Nephron progenitor cell (in vitro differentiated cells): Measurements from ENCODE around the gene CELF5.

Experiments used
- DNase-seq: peaks from one replicate; pipeline ENCODE4 v3.0.0; 2021
- H3K27ac Mint-ChIP-seq: 2 replicates; pipeline ENCODE4 v1.8.0; 2021; ENCODE audit warnings: mild to moderate bottlenecking, moderate library complexity, mixed read lengths
- H3K27me3 Mint-ChIP-seq: 2 replicates; pipeline ENCODE4 v1.8.0; 2021; ENCODE audit warnings: mild to moderate bottlenecking, low read depth, mixed read lengths; ENCODE audit not compliant: poor library complexity
- H3K36me3 Mint-ChIP-seq: 2 replicates; pipeline ENCODE4 v1.8.0; 2021; ENCODE audit warnings: low read depth, mixed read lengths
- H3K4me1 Mint-ChIP-seq: 2 replicates; pipeline ENCODE4 v1.8.0; 2021; ENCODE audit warnings: mixed read lengths
- H3K4me3 Mint-ChIP-seq: 2 replicates; pipeline ENCODE4 v1.8.0; 2021; ENCODE audit warnings: mild to moderate bottlenecking, moderate library complexity, mixed read lengths
- H3K9me3 Mint-ChIP-seq: 2 replicates; pipeline ENCODE4 v1.8.0; 2021; ENCODE audit warnings: mild to moderate bottlenecking, moderate library complexity, mixed read lengths
- TF ChIP-seq, protein P1 (sequence below): fragments of 200-600 bp; sonication (generic); IDR thresholded peaks from 2 replicates; pipeline ENCODE4 v1.5.0; 2021; ENCODE audit warnings: antibody characterized with exemption

The CELF5 gene

DNA sequence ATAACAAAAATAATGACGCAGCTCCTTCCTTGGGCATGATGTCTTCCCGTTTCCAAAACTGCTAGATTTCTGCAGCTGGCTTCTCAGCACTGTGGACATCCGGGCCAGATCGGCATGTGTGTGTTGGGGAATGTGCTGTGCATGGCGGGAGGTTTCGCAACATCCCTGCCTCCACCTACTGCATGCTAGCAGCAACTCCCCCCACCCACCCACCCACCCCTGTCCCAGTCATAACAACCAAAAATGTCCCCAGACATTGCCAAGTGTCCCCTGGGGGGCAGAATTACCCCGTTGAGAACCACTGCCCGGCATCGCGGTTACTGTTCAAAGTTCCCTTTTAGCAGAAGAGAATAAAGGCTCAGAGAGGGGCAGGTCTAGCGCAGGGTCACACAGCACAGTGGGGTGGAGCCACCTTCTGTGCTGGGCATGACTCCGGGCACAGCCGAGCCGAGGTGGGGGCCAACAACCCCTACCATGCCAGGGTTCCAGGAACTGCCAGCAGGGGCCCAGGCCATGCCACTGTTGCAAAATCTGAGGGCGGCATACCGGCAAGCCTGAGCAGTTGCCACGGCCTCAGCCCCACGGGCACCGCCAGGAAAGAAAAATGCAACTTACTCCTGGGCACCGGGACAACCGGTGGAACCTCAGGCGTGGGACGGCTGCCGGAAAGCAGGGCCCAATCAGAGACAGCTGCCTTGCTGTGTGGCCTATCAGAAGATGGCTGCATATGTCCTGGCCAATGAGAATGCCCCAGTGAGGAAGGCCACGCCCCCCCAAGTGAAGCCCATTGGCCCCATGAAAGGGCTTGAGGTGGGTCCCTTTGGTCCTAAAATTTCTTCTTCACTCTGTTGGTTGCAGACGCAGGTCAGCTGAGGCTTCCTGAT is 119.4 kb downstream of the CELF5 start:
- no peak overlapping the region for H3K27ac Mint-ChIP-seq

GRCh38 chr19:3344608-3345598 is 120.4 kb downstream of the CELF5 start:
- Mint-ChIP-seq H3K4me1 (no peaks in the 10 kb centered on the region), H3K27ac (no peak overlapping the region), H3K4me3 (no peak overlapping the region), H3K9me3 (no peaks in the 10 kb centered on the region), H3K27me3 (peaks cover 25% of the 10 kb centered on the region), H3K36me3 (no peaks in the 10 kb centered on the region)
- TF ChIP-seq, protein P1, sequence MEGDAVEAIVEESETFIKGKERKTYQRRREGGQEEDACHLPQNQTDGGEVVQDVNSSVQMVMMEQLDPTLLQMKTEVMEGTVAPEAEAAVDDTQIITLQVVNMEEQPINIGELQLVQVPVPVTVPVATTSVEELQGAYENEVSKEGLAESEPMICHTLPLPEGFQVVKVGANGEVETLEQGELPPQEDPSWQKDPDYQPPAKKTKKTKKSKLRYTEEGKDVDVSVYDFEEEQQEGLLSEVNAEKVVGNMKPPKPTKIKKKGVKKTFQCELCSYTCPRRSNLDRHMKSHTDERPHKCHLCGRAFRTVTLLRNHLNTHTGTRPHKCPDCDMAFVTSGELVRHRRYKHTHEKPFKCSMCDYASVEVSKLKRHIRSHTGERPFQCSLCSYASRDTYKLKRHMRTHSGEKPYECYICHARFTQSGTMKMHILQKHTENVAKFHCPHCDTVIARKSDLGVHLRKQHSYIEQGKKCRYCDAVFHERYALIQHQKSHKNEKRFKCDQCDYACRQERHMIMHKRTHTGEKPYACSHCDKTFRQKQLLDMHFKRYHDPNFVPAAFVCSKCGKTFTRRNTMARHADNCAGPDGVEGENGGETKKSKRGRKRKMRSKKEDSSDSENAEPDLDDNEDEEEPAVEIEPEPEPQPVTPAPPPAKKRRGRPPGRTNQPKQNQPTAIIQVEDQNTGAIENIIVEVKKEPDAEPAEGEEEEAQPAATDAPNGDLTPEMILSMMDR = no peak
- DNase-seq = no peak

More for the DNA sequence above, 119.4 kb downstream of the CELF5 start:
- no peaks in the 10 kb centered on the region for H3K4me1 Mint-ChIP-seq
- no peaks in the 10 kb centered on the region for H3K9me3 Mint-ChIP-seq
- H3K4me3 Mint-ChIP-seq = no peak overlapping the region
- no peaks in the 10 kb centered on the region for H3K36me3 Mint-ChIP-seq
- H3K27me3 Mint-ChIP-seq = peaks cover 20% of the 10 kb centered on the region
- TF ChIP-seq, protein P1 = no peak
- DNase-seq = no peak

DNA sequence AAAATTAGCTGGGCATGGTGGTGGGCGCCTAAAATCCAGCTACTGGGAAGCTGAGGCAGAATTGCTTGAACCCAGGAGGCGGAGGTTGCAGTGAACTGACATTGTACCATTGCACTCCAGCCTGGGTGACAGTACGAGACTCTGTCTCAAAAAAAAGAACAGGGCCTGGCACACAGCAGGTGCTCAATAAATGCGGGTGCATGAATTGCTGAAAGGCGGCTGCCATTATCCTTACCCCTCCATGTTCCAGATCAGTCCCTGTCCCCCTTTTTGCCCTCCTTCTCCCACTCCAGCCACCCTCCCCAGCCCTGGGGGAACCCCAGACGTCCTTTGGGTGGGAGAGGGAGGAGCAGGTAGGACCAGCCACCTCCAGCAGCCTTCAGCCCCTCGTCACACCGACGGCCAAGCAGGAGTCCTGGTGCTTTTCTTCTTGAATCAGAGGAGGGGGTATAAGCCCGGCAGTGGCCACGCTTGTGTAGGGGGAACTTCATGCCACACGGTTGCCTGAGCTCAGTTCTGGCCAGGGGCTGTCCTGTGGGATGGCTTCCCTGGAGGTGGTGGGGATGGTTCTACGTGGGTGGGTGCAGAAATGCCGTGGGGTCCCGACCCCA is 121.5 kb downstream of the CELF5 start:
- Mint-ChIP-seq H3K4me1 (no peaks in the 10 kb centered on the region), H3K27ac (no peak overlapping the region), H3K4me3 (no peak overlapping the region), H3K9me3 (no peaks in the 10 kb centered on the region), H3K36me3 (no peaks in the 10 kb centered on the region), H3K27me3 (peaks cover 29% of the 10 kb centered on the region)
- DNase-seq = no peak
- TF ChIP-seq, protein P1 = no peak
